ENCODE measurements around the gene APCDD1L.

DNA sequence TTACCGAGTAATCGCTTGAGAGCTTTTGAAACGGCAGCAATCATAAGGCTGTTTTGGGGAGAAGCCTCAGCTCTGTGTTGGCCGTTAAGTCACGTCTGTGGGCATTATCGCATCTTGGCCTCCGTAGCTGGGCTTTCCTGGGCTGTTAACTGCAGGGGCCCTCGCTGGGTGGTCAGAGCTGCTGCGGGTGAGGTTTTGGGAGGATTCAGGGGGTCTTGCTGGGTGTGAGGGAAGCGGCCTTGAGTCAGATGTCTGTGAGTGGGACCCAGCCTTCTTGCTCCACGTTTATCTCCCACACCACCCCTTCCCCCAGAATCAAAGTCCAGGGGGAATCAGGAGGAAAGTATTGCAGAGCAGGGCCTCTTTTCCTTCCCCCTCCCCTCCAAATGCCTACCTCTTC lies 3.2 kb upstream of the APCDD1L start:
- TF ChIP-seq EZH2 (IDR thresholded peaks at IDR 0.05; ENCODE audit: insufficient read depth, poor library complexity, severe bottlenecking) (no peak), EZH2phosphoT487 (IDR thresholded peaks at IDR 0.05; ENCODE audit: insufficient read depth, low read depth) (no peak)
